ENCODE data around the gene YIPF6.
"Not testable (repeated sequence)": the region's sequence is repeated elsewhere in the genome, so short reads cannot be mapped to it uniquely, and the experiment has no call there.

Gene YIPF6

GRCh38 chrX:68498508-68499379, at the start of gene YIPF6:
Gene YIPF6, plus strand, starts transcription at chrX:68499051. Its CDS starts 16 bp downstream, at chrX:68499067.
- in situ Hi-C loops (cut with HindIII; ENCODE audit: low pct_unique_long_range_greater_than_20kb, low sequenced_read_pairs): no loop called here
- peak in 1 of 2 experiments; percentile 71 for DNase-seq (ENCODE audit: low read depth in 1 of 2, low spot score in 1 of 2)
- TF ChIP-seq JUND (IDR thresholded peaks at IDR 0.05; ENCODE audit: low read depth): no peak

GRCh38 chrX:68451720-68452119, 47.1 kb upstream of the YIPF6 start:
- in situ Hi-C loops (cut with HindIII; ENCODE audit: low pct_unique_long_range_greater_than_20kb, low sequenced_read_pairs): no loop called here
- no peak for DNase-seq (ENCODE audit: low read depth in 1 of 2, low spot score in 1 of 2)
- TF ChIP-seq JUND (IDR thresholded peaks at IDR 0.05; ENCODE audit: low read depth): no peak

- peak; percentile 53; the same call in 1 of the 2 replicates for TF ChIP-seq JUND (IDR thresholded peaks at IDR 0.05; ENCODE audit: low read depth)
- in situ Hi-C loops (cut with HindIII; ENCODE audit: low pct_unique_long_range_greater_than_20kb, low sequenced_read_pairs): no loop called here
- peak in 1 of 2 experiments; percentile 75 for DNase-seq (ENCODE audit: low read depth in 1 of 2, low spot score in 1 of 2)
Measured at GRCh38 chrX:68454476-68455150, 44.2 kb upstream of the YIPF6 start.

GRCh38 chrX:68455151-68455510, 43.7 kb upstream of the YIPF6 start:
- in situ Hi-C loops (cut with HindIII; ENCODE audit: low pct_unique_long_range_greater_than_20kb, low sequenced_read_pairs): no loop called here
- DNase-seq (ENCODE audit: low read depth in 1 of 2, low spot score in 1 of 2): peak in 1 of 2 experiments; percentile 37
- TF ChIP-seq JUND (IDR thresholded peaks at IDR 0.05; ENCODE audit: low read depth): no peak

GRCh38 chrX:68461093-68461492, 37.8 kb upstream of the YIPF6 start:
- DNase-seq (ENCODE audit: low read depth in 1 of 2, low spot score in 1 of 2): no peak
- TF ChIP-seq JUND (IDR thresholded peaks at IDR 0.05; ENCODE audit: low read depth): no peak
- in situ Hi-C loops (cut with HindIII; ENCODE audit: low pct_unique_long_range_greater_than_20kb, low sequenced_read_pairs): no loop called here

- no peak for DNase-seq (ENCODE audit: low read depth in 1 of 2, low spot score in 1 of 2)
- TF ChIP-seq JUND (IDR thresholded peaks at IDR 0.05; ENCODE audit: low read depth): no peak
- in situ Hi-C loops (cut with HindIII; ENCODE audit: low pct_unique_long_range_greater_than_20kb, low sequenced_read_pairs): no loop called here
Measured at GRCh38 chrX:68461576-68461975, 37.3 kb upstream of the YIPF6 start.

GRCh38 chrX:68462197-68462596, 36.7 kb upstream of the YIPF6 start:
- in situ Hi-C loops (cut with HindIII; ENCODE audit: low pct_unique_long_range_greater_than_20kb, low sequenced_read_pairs): no loop called here
- DNase-seq (ENCODE audit: low read depth in 1 of 2, low spot score in 1 of 2): peak in 1 of 2 experiments; percentile 70
- TF ChIP-seq JUND (IDR thresholded peaks at IDR 0.05; ENCODE audit: low read depth): no peak

GRCh38 chrX:68462653-68463052, 36.2 kb upstream of the YIPF6 start:
- no peak for TF ChIP-seq JUND (IDR thresholded peaks at IDR 0.05; ENCODE audit: low read depth)
- in situ Hi-C loops (cut with HindIII; ENCODE audit: low pct_unique_long_range_greater_than_20kb, low sequenced_read_pairs): no loop called here
- DNase-seq (ENCODE audit: low read depth in 1 of 2, low spot score in 1 of 2): no peak

- no peak for TF ChIP-seq JUND (IDR thresholded peaks at IDR 0.05; ENCODE audit: low read depth)
- no peak for DNase-seq (ENCODE audit: low read depth in 1 of 2, low spot score in 1 of 2)
- in situ Hi-C loops (cut with HindIII; ENCODE audit: low pct_unique_long_range_greater_than_20kb, low sequenced_read_pairs): no loop called here
Measured at GRCh38 chrX:68463880-68464279, 35.0 kb upstream of the YIPF6 start.

- in situ Hi-C loops (cut with HindIII; ENCODE audit: low pct_unique_long_range_greater_than_20kb, low sequenced_read_pairs): no loop called here
- no peak for DNase-seq (ENCODE audit: low read depth in 1 of 2, low spot score in 1 of 2)
- TF ChIP-seq JUND (IDR thresholded peaks at IDR 0.05; ENCODE audit: low read depth): no peak
Measured at GRCh38 chrX:68464796-68465195, 34.1 kb upstream of the YIPF6 start.

- in situ Hi-C loops (cut with HindIII; ENCODE audit: low pct_unique_long_range_greater_than_20kb, low sequenced_read_pairs): no loop called here
- no peak for DNase-seq (ENCODE audit: low read depth in 1 of 2, low spot score in 1 of 2)
- TF ChIP-seq JUND (IDR thresholded peaks at IDR 0.05; ENCODE audit: low read depth): no peak
Measured at GRCh38 chrX:68480969-68481368, 17.9 kb upstream of the YIPF6 start.

GRCh38 chrX:68486198-68486597, 12.7 kb upstream of the YIPF6 start:
- in situ Hi-C loops (cut with HindIII; ENCODE audit: low pct_unique_long_range_greater_than_20kb, low sequenced_read_pairs); DNase-seq (ENCODE audit: low read depth in 1 of 2, low spot score in 1 of 2): not testable (repeated sequence)

GRCh38 chrX:68487254-68487653, 11.6 kb upstream of the YIPF6 start:
- TF ChIP-seq JUND (IDR thresholded peaks at IDR 0.05; ENCODE audit: low read depth): no peak

More at GRCh38 chrX:68487254-68487653, 11.6 kb upstream of the YIPF6 start:
- in situ Hi-C loops (cut with HindIII; ENCODE audit: low pct_unique_long_range_greater_than_20kb, low sequenced_read_pairs): no loop called here
- no peak for DNase-seq (ENCODE audit: low read depth in 1 of 2, low spot score in 1 of 2)
